HEK293 (cell line): ENCODE measurements around the gene SORCS3.

Experiments
- CTCF ChIA-PET: fragments of 350-600 bp; formaldehyde crosslinking; extraction: SDS; loops from one replicate; lab custom pipeline; 2021; ENCODE audit warnings: antibody characterized with exemption; lab: Yijun Ruan, JAX
- POLR2A ChIA-PET: fragments of 300-600 bp; formaldehyde crosslinking; extraction: SDS; loops from one replicate; lab custom pipeline; 2020; ENCODE audit warnings: antibody characterized with exemption, inconsistent platforms; lab: Yijun Ruan, JAX
- H3K27ac ChIP-seq: fragments of 200-500 bp; sonication (Bioruptor generic); 2 replicates; pipeline ENCODE4 v1.5.1; 2014; ENCODE audit warnings: low read depth, low read length, control low read depth, inconsistent platforms; ENCODE audit errors: extremely low read depth
- H3K36me3 ChIP-seq, 2 experiments: fragments of 200-500 bp in 1 of 2; sonication (Bioruptor generic) in 1 of 2; 1 replicate in 1 of 2; 2 replicates in 1 of 2; pipeline ENCODE4 v1.5.1; 2014 to 2017; ENCODE audit warnings: inconsistent platforms in 2 of 2, low read length in 2 of 2; ENCODE audit not compliant: control insufficient read depth in 2 of 2, insufficient read depth in 1 of 2
- H3K4me1 ChIP-seq: fragments of 200-500 bp; sonication (Bioruptor generic); 2 replicates; pipeline ENCODE4 v1.5.1; 2014; ENCODE audit warnings: mild to moderate bottlenecking, low read length, inconsistent platforms; ENCODE audit not compliant: control insufficient read depth, insufficient read depth
- H3K4me3 ChIP-seq: 2 replicates; pipeline ENCODE4 v1.5.1; 2011; ENCODE audit warnings: low read depth, mild to moderate bottlenecking, control low read depth, low read length, moderate library complexity
- H3K9me3 ChIP-seq: fragments of 200-500 bp; sonication (Bioruptor generic); 2 replicates; pipeline ENCODE4 v1.5.1; 2014; ENCODE audit warnings: low read depth, low read length, inconsistent platforms; ENCODE audit not compliant: control insufficient read depth, insufficient read depth
- KLF7 ChIP-seq: fragments of 450-650 bp; formaldehyde crosslinking; IDR thresholded peaks from 2 replicates; pipeline ENCODE4 v1.5.1; 2016; ENCODE audit warnings: missing biosample characterization, missing genetic modification characterization, borderline replicate concordance
- PRDM2 ChIP-seq: fragments of 450-650 bp; formaldehyde crosslinking; IDR thresholded peaks from 2 replicates; pipeline ENCODE4 v1.5.1; 2016; ENCODE audit warnings: missing biosample characterization, missing genetic modification characterization, borderline replicate concordance
- REPIN1 ChIP-seq: fragments of 450-650 bp; formaldehyde crosslinking; IDR thresholded peaks from 2 replicates; pipeline ENCODE4 v1.5.1; 2017; ENCODE audit warnings: missing biosample characterization, missing genetic modification characterization, low read depth
- SALL2 ChIP-seq: fragments of 450-650 bp; formaldehyde crosslinking; IDR thresholded peaks from 2 replicates; pipeline ENCODE4 v1.5.0; 2017; ENCODE audit warnings: missing biosample characterization, mild to moderate bottlenecking, missing genetic modification characterization, borderline replicate concordance
- ZIC2 ChIP-seq: fragments of 450-650 bp; formaldehyde crosslinking; IDR thresholded peaks from 2 replicates; pipeline ENCODE4 v1.5.1; 2016; ENCODE audit warnings: missing biosample characterization, missing genetic modification characterization
- ZNF121 ChIP-seq: fragments of 450-650 bp; formaldehyde crosslinking; IDR thresholded peaks from 2 replicates; pipeline ENCODE4 v1.5.1; 2016; ENCODE audit warnings: missing biosample characterization, missing genetic modification characterization
- ZNF148 ChIP-seq: fragments of 450-650 bp; formaldehyde crosslinking; IDR thresholded peaks from 2 replicates; pipeline ENCODE4 v1.5.0; 2017; ENCODE audit warnings: missing biosample characterization, missing genetic modification characterization, borderline replicate concordance
- ZNF211 ChIP-seq: fragments of 450-650 bp; formaldehyde crosslinking; IDR thresholded peaks from 2 replicates; pipeline ENCODE4 v1.5.1; 2016; ENCODE audit warnings: low read depth, missing biosample characterization, missing genetic modification characterization
- ZNF239 ChIP-seq: fragments of 450-650 bp; formaldehyde crosslinking; IDR thresholded peaks from 2 replicates; pipeline ENCODE4 v1.5.1; 2016; ENCODE audit warnings: missing biosample characterization, missing genetic modification characterization
- ZNF350 ChIP-seq: fragments of 450-650 bp; formaldehyde crosslinking; IDR thresholded peaks from 2 replicates; pipeline ENCODE4 v1.5.0; 2017; ENCODE audit warnings: missing biosample characterization, mild to moderate bottlenecking, missing genetic modification characterization
- ZNF394 ChIP-seq: fragments of 450-650 bp; formaldehyde crosslinking; IDR thresholded peaks from 2 replicates; pipeline ENCODE4 v1.5.1; 2016; ENCODE audit warnings: missing biosample characterization, missing genetic modification characterization, mild to moderate bottlenecking, moderate library complexity, borderline replicate concordance
- ZNF423 ChIP-seq: fragments of 450-650 bp; formaldehyde crosslinking; IDR thresholded peaks from 2 replicates; pipeline ENCODE4 v1.5.1; 2016; ENCODE audit warnings: missing biosample characterization, missing genetic modification characterization
- ZNF473 ChIP-seq: fragments of 450-650 bp; formaldehyde crosslinking; IDR thresholded peaks from 2 replicates; pipeline ENCODE4 v1.5.1; 2017; ENCODE audit warnings: missing biosample characterization, missing genetic modification characterization
- ZNF48 ChIP-seq: fragments of 450-650 bp; formaldehyde crosslinking; IDR thresholded peaks from 2 replicates; pipeline ENCODE4 v1.5.1; 2016; ENCODE audit warnings: missing biosample characterization, missing genetic modification characterization
- ZNF510 ChIP-seq: fragments of 450-650 bp; formaldehyde crosslinking; IDR thresholded peaks from 2 replicates; pipeline ENCODE4 v1.5.1; 2018; ENCODE audit warnings: mild to moderate bottlenecking, missing genetic modification characterization, missing biosample characterization; ENCODE audit not compliant: insufficient replicate concordance
- ZNF549 ChIP-seq: fragments of 450-650 bp; IDR thresholded peaks from 2 replicates; pipeline ENCODE4 v1.5.1; 2018; ENCODE audit warnings: missing biosample characterization, missing genetic modification characterization, mild to moderate bottlenecking, inconsistent platforms, moderate library complexity
- ZNF571 ChIP-seq: fragments of 450-650 bp; formaldehyde crosslinking; IDR thresholded peaks from 2 replicates; pipeline ENCODE4 v1.5.0; 2017; ENCODE audit warnings: missing biosample characterization, missing genetic modification characterization
- ZNF596 ChIP-seq: fragments of 450-650 bp; IDR thresholded peaks from 2 replicates; pipeline ENCODE4 v1.5.0; 2018; ENCODE audit warnings: missing biosample characterization, mild to moderate bottlenecking, missing genetic modification characterization, moderate library complexity
- ZNF623 ChIP-seq: fragments of 450-650 bp; formaldehyde crosslinking; IDR thresholded peaks from 2 replicates; pipeline ENCODE4 v1.5.1; 2016; ENCODE audit warnings: missing biosample characterization, missing genetic modification characterization
- ZNF626 ChIP-seq: fragments of 450-650 bp; sonication (Bioruptor Pico); formaldehyde crosslinking; IDR thresholded peaks from 2 replicates; pipeline ENCODE4 v1.5.1; 2018; ENCODE audit warnings: missing biosample characterization, missing genetic modification characterization, inconsistent platforms
- ZNF670 ChIP-seq: fragments of 450-650 bp; formaldehyde crosslinking; IDR thresholded peaks from 2 replicates; pipeline ENCODE4 v1.5.1; 2016; ENCODE audit warnings: missing biosample characterization, missing genetic modification characterization, low read depth
- ZNF837 ChIP-seq: fragments of 450-650 bp; formaldehyde crosslinking; IDR thresholded peaks from 2 replicates; pipeline ENCODE4 v1.5.1; 2016; ENCODE audit warnings: missing biosample characterization, missing genetic modification characterization
- TF ChIP-seq, protein P1 (sequence below): fragments of 450-650 bp; formaldehyde crosslinking; IDR thresholded peaks from 2 replicates; pipeline ENCODE4 v1.5.1; 2016; ENCODE audit warnings: missing biosample characterization, missing genetic modification characterization, borderline replicate concordance
- TF ChIP-seq, protein P2 (sequence below): fragments of 450-650 bp; IDR thresholded peaks from 2 replicates; pipeline ENCODE4 v1.5.1; 2018; ENCODE audit warnings: missing biosample characterization, missing genetic modification characterization

Gene SORCS3

GRCh38 chr10:104666106-104666505, 25.0 kb downstream of the SORCS3 start:
- H3K4me1 ChIP-seq, result no peaks in the 10 kb centered on the region
- POLR2A ChIA-PET, result no interaction called here
- H3K27ac ChIP-seq, result no peak overlapping the region
- no peaks in the 10 kb centered on the region for H3K36me3 ChIP-seq
- CTCF ChIA-PET, result interaction anchor here (0.6 kb wide), 1 partner anchor 237 kb away, joined by 4 read pairs; no protein-coding TSS in a partner anchor
- no peaks in the 10 kb centered on the region for H3K9me3 ChIP-seq
- no peak overlapping the region for H3K4me3 ChIP-seq
- TF ChIP-seq ZNF423 (tag by site-specific recombination) (no peak), ZNF48 (no peak), ZNF549 (no peak), ZNF596 (tag by site-specific recombination) (no peak), ZIC2 (tag by site-specific recombination) (no peak), ZNF837 (tag by site-specific recombination) (no peak), ZNF473 (tag by site-specific recombination) (no peak), ZNF148 (tag by site-specific recombination) (no peak), ZNF623 (no peak), ZNF211 (tag by site-specific recombination) (no peak), SALL2 (tag by site-specific recombination) (no peak), ZNF394 (tag by site-specific recombination) (no peak), ZNF626 (tag by site-specific recombination) (no peak), REPIN1 (no peak), ZNF510 (tag by site-specific recombination) (no peak)
- TF ChIP-seq, protein P1, sequence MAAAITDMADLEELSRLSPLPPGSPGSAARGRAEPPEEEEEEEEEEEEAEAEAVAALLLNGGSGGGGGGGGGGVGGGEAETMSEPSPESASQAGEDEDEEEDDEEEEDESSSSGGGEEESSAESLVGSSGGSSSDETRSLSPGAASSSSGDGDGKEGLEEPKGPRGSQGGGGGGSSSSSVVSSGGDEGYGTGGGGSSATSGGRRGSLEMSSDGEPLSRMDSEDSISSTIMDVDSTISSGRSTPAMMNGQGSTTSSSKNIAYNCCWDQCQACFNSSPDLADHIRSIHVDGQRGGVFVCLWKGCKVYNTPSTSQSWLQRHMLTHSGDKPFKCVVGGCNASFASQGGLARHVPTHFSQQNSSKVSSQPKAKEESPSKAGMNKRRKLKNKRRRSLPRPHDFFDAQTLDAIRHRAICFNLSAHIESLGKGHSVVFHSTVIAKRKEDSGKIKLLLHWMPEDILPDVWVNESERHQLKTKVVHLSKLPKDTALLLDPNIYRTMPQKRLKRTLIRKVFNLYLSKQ (tag by site-specific recombination), result no peak
- TF ChIP-seq, protein P2, sequence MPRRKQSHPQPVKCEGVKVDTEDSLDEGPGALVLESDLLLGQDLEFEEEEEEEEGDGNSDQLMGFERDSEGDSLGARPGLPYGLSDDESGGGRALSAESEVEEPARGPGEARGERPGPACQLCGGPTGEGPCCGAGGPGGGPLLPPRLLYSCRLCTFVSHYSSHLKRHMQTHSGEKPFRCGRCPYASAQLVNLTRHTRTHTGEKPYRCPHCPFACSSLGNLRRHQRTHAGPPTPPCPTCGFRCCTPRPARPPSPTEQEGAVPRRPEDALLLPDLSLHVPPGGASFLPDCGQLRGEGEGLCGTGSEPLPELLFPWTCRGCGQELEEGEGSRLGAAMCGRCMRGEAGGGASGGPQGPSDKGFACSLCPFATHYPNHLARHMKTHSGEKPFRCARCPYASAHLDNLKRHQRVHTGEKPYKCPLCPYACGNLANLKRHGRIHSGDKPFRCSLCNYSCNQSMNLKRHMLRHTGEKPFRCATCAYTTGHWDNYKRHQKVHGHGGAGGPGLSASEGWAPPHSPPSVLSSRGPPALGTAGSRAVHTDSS, result no peak
- TF ChIP-seq, all 188 proteins: peak for 0

DNA sequence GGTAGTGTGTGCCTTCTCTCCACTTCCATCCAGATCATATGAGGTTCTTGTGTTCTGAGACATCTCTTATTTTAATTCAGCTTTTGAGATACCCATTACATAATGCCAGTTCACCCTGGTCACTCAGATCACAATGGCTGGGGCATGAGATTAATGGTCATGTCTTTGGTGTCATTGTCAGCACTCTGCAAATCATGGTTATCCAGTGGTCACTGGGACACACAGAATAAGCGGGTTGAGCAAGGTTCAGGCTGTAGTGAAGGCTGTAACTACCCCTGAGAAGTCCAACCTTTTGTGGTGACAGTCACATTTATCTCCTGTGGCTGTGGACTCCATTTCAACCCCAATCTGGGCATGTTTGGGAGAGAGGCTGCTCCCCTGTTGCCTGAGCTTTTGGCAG, 35.8 kb downstream of the SORCS3 start:
- ChIA-PET CTCF (no interaction called here), POLR2A (no interaction called here)
- no peak overlapping the region for H3K27ac ChIP-seq
- TF ChIP-seq ZNF239 (tag by site-specific recombination), result no peak
- TF ChIP-seq ZNF121 (tag by site-specific recombination), result no peak
- TF ChIP-seq KLF7 (tag by site-specific recombination), result no peak
- no peak for TF ChIP-seq ZNF350 (tag by site-specific recombination)
- TF ChIP-seq ZNF571 (tag by site-specific recombination), result no peak
- no peak for TF ChIP-seq PRDM2 (tag by site-specific recombination)
- no peak for TF ChIP-seq ZNF670 (tag by site-specific recombination)

More for the DNA sequence above, 35.8 kb downstream of the SORCS3 start:
- Histone ChIP-seq H3K36me3 (no peaks in the 10 kb centered on the region), H3K4me1 (no peaks in the 10 kb centered on the region), H3K4me3 (no peak overlapping the region), H3K9me3 (no peaks in the 10 kb centered on the region)
